Measurements from ENCODE around the gene FAM53B. TPM values are rescaled to one million over a fixed set of nuclear protein-coding genes. Genes with fewer than 3 reads are reported as not detected.
A peak's percentile ranks its signal among the peaks of the same experiment; 100 is the strongest.
"Not testable (repeated sequence)": the region's sequence is repeated elsewhere in the genome, so short reads cannot be mapped to it uniquely, and the experiment has no call there.

The FAM53B gene, protein sequence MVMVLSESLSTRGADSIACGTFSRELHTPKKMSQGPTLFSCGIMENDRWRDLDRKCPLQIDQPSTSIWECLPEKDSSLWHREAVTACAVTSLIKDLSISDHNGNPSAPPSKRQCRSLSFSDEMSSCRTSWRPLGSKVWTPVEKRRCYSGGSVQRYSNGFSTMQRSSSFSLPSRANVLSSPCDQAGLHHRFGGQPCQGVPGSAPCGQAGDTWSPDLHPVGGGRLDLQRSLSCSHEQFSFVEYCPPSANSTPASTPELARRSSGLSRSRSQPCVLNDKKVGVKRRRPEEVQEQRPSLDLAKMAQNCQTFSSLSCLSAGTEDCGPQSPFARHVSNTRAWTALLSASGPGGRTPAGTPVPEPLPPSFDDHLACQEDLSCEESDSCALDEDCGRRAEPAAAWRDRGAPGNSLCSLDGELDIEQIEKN
- 10 to 100 TPM; 68.5 to 69.2 TPM for total RNA-seq
- total RNA-seq = 82.0 to 96.7 reads per million in 2 donors

DNA sequence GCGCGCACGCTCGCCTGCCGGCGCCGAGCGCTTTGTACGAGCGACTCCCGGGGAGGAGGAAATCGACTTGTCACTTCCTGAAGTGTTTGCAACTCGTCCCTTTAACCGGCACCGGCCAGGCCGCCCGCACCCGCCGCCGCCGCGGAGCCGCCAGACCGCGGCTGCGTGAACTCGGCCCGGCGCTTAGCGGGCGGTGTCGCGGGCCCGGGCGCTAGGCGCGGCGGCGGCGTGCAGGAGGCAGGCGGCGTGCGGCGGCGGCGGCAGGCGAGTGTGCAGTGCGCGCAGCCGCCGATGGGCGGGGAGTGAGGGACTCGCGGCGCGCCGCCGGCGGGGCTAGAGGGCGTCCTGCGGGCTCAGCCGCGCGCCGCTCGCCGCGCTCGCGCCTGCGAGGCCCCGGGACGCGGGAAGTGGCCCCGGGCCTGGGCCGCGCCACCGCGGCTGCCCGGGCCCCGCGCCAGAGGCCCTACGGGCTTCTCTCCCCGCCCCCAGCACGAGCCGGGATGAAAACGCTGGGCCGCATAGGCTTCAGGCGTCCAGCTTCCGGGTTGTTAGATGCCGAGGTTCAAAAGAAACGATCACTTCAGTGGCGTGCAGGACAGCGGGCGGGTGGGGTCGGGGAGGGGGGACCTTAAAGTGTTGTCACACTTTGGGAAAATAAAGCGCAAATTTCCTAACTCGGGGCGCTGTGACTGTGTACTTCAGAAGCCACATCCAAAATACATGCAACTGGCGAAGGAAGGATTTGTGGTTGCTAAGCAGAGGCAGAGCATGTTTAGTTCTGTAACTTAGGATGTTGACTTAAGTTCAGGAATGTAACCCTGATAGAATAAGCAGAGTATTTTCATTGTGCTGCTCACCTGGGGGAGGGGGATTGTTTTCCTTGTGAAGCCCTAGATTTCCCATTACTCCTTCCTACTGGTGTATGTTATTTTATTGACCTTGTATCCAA, at the start of gene FAM53B:
FAM53B (minus strand) TSS at position 277 of the 949 bp plus-strand sequence. CDS start 37,665 bp downstream, outside the sequence.
- peaks cover 43% of the 10 kb centered on the region for H3K4me1 Mint-ChIP-seq
- peak within 1 kb of the TSS; percentile 98 for H3K4me3 Mint-ChIP-seq
- DNase-seq = peak; percentile 77 to 85 (median 79)
- H3K27me3 Mint-ChIP-seq = no peaks in the 10 kb centered on the region
- H3K27ac Mint-ChIP-seq = peak within 1 kb of the TSS; percentile 100
- ATAC-seq = peak; percentile 80
- no peaks in the 10 kb centered on the region for H3K9me3 ChIP-seq (ENCODE audit: control insufficient read depth, low read length, poor library complexity, severe bottlenecking)
- peaks cover 2% of the 10 kb centered on the region for H3K36me3 Mint-ChIP-seq (ENCODE audit: low read depth)

DNA sequence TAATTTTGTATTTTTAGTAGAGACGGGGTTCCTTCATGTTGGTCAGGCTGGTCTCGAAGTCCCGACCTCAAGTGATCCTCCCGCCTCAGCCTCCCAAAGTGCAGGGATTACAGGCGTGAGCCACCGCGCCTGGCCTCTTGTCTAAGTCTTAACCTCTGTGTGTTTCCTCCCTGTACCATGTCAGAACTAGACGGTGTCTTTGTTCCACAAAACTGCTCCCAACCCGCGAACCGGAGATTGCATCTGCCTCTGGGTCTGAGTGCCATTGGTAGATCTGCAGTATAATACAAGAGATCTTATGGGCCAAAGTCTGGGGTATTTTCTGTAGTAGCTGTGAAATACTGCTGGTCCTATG, 48.8 kb upstream of the FAM53B start:
- peaks cover 5% of the 10 kb centered on the region for H3K36me3 Mint-ChIP-seq (ENCODE audit: low read depth)
- ATAC-seq = no peak
- peak overlapping the region; percentile 97 for H3K4me3 Mint-ChIP-seq
- H3K27me3 Mint-ChIP-seq = peaks cover under 1% of the 10 kb centered on the region
- DNase-seq = no peak
- H3K9me3 ChIP-seq (ENCODE audit: control insufficient read depth, low read length, poor library complexity, severe bottlenecking) = no peaks in the 10 kb centered on the region
- H3K27ac Mint-ChIP-seq = peak overlapping the region; percentile 91
- peaks cover 13% of the 10 kb centered on the region for H3K4me1 Mint-ChIP-seq

DNA sequence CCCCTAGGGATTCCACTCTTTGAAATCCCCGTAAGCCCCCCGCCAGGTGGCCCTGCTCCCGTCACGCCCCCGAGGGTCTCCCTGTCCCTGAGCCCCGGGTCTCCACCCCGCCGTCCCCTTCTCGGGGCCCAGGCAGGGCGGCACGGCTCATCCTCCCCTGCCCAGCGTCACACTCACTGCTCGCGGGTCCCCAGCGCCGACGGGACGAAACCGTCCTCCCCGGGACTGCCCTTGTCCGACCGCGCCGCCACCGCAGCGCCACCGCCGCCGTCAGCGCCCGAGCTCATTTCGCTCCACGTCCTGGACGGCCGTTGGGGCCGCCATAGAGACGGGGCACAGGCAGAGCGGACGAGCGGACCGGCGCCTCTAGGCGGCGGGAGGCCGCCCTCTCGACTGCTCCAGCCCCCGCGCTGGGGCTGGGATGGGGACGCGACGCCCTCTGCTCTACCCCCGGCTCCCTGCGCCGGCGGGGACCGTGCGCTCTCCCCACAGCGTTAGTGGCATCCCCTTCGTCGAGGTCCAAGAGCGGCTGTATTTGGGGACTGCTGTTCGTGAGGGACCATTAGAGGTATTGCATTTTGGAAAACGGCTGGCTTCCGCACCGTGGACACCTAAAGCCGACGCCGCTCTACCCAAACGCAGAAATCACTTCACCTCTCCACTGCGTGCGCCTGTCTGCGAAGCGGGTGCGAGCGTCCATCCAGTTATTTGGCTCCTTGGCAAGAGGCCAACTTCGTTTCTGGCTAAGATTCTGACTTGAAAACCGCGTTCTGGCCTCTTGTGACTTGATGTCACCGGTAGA, 47.6 kb upstream of the FAM53B start, which contains the start of gene EEF1AKMT2:
EEF1AKMT2 (minus strand) TSS at position 341 of the 802 bp plus-strand sequence; CDS start at position 287, 54 bp downstream.
- H3K36me3 Mint-ChIP-seq (ENCODE audit: low read depth) = peaks cover 5% of the 10 kb centered on the region
- H3K4me1 Mint-ChIP-seq = peaks cover 13% of the 10 kb centered on the region
- no peaks in the 10 kb centered on the region for H3K27me3 Mint-ChIP-seq
- peak within 1 kb of the TSS; percentile 97 for H3K4me3 Mint-ChIP-seq
- DNase-seq (peak; percentile 70 to 74 (median 72)), ATAC-seq (peak; percentile 97)
- peak within 1 kb of the TSS; percentile 91 for H3K27ac Mint-ChIP-seq
- H3K9me3 ChIP-seq (ENCODE audit: control insufficient read depth, low read length, poor library complexity, severe bottlenecking) = no peaks in the 10 kb centered on the region

DNA sequence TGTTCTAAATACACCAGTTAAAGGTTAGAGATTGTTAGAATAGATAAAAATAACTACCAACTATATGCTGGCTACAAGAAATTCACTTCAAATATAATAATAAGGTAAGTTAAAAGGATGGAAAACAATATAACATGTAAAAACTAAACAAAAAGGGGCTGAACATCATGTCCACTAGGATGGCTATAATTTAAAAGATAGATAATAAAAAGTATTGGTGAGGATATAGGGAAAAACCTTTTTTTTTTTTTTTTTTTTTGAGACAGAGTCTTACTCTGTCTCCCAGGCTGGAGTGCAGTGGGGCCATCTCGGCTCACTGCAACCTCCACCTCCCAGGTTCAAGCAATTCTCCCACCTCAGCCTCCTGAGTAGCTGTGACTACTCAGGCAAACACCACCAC, 38.7 kb upstream of the FAM53B start:
- not testable (repeated sequence) for H3K4me3 Mint-ChIP-seq; H3K9me3 ChIP-seq (ENCODE audit: control insufficient read depth, low read length, poor library complexity, severe bottlenecking); H3K27ac Mint-ChIP-seq; ATAC-seq; DNase-seq; H3K4me1 Mint-ChIP-seq; H3K36me3 Mint-ChIP-seq (ENCODE audit: low read depth); H3K27me3 Mint-ChIP-seq

DNA sequence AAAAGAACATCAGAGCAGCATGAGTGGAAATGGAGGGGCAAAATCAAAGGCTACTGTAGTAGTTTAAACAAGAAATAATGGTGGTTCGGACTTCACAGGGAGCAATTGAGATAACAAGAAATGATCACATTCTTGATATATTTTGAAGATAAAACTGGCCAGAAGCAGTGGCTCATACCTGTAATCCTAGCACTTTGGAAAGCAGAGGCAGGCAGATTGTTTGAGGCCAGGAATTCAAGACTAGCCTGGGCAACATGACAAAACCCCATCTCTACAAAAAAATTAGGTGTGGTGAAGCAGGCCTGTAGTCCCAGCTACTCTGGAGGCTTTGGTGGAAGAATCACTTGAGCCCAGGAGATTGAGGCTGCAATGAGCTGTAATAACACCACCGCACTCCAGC, 24.6 kb upstream of the FAM53B start:
- H3K9me3 ChIP-seq (ENCODE audit: control insufficient read depth, low read length, poor library complexity, severe bottlenecking) = no peaks in the 10 kb centered on the region
- Mint-ChIP-seq H3K27me3 (no peaks in the 10 kb centered on the region), H3K27ac (no peak overlapping the region), H3K36me3 (ENCODE audit: low read depth) (peaks cover 5% of the 10 kb centered on the region), H3K4me3 (no peak overlapping the region), H3K4me1 (peaks cover 5% of the 10 kb centered on the region)
- DNase-seq (no peak), ATAC-seq (no peak)

DNA sequence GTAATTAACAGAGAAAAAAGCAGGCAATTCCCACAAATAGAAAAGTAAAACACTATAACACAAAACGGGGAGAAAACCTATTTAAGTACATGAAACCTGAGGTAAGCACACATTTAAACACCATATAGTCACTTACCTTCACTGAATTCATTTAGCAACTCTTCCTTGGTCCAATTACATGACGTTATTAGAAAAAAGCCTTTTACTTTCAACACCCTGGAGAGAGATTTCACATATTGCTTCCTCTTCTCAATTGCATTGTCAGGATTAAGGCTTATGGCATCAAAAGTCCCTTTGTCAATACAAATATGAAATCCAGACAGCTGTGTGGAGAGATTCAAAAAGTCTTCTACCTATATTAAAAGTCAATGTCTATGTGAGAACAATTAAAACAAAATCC, 21.1 kb upstream of the FAM53B start:
- Mint-ChIP-seq H3K36me3 (ENCODE audit: low read depth) (peaks cover 2% of the 10 kb centered on the region), H3K4me1 (peaks cover 5% of the 10 kb centered on the region), H3K27me3 (no peaks in the 10 kb centered on the region), H3K27ac (no peak overlapping the region), H3K4me3 (no peak overlapping the region)
- no peaks in the 10 kb centered on the region for H3K9me3 ChIP-seq (ENCODE audit: control insufficient read depth, low read length, poor library complexity, severe bottlenecking)
- no peak for DNase-seq
- ATAC-seq = no peak

DNA sequence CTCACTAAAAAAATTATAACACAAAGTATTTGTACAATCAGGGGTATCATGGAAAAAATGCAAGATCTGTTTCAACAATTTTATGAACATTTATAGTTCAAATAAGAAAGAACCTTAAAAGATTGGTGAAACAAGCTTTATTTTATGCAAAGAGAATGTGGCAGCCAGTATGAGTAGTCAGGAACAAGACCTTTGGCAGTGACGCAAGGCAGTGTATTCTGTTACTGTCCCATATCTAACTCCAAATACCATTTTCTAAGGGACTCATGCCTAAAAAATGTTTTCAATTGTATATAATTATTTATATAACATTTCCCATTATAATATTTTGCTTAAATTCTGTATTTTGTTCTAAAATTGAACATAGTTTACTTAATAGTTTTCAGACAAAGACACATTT, 19.1 kb upstream of the FAM53B start:
- Mint-ChIP-seq H3K4me1 (peaks cover 7% of the 10 kb centered on the region), H3K4me3 (no peak overlapping the region), H3K27ac (no peak overlapping the region), H3K27me3 (no peaks in the 10 kb centered on the region), H3K36me3 (ENCODE audit: low read depth) (peaks cover 2% of the 10 kb centered on the region)
- no peak for DNase-seq
- no peaks in the 10 kb centered on the region for H3K9me3 ChIP-seq (ENCODE audit: control insufficient read depth, low read length, poor library complexity, severe bottlenecking)
- no peak for ATAC-seq

DNA sequence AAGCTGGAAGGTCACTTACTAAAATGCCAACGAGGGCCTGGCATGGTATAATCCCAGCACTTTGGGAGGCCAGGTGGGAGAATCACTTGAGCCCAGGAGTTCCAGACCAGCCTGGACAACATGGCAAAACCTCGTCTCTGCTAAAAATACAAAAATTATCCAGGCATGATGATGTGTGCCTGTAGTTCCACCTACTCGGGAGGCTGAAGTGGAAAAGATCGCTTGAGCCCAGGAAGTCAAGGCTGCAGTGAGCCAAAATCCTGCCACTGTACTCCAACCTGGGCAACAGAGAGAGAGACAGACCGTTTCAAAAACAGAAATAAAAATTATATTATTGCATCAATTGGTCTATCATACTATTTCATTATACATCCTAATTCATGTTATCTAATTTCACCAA, 18.1 kb upstream of the FAM53B start:
- H3K4me1 Mint-ChIP-seq = peaks cover 4% of the 10 kb centered on the region
- H3K27ac Mint-ChIP-seq = no peak overlapping the region
- no peaks in the 10 kb centered on the region for H3K27me3 Mint-ChIP-seq
- no peak overlapping the region for H3K4me3 Mint-ChIP-seq
- DNase-seq (no peak), ATAC-seq (no peak)
- no peaks in the 10 kb centered on the region for H3K36me3 Mint-ChIP-seq (ENCODE audit: low read depth)
- H3K9me3 ChIP-seq (ENCODE audit: control insufficient read depth, low read length, poor library complexity, severe bottlenecking) = no peaks in the 10 kb centered on the region

DNA sequence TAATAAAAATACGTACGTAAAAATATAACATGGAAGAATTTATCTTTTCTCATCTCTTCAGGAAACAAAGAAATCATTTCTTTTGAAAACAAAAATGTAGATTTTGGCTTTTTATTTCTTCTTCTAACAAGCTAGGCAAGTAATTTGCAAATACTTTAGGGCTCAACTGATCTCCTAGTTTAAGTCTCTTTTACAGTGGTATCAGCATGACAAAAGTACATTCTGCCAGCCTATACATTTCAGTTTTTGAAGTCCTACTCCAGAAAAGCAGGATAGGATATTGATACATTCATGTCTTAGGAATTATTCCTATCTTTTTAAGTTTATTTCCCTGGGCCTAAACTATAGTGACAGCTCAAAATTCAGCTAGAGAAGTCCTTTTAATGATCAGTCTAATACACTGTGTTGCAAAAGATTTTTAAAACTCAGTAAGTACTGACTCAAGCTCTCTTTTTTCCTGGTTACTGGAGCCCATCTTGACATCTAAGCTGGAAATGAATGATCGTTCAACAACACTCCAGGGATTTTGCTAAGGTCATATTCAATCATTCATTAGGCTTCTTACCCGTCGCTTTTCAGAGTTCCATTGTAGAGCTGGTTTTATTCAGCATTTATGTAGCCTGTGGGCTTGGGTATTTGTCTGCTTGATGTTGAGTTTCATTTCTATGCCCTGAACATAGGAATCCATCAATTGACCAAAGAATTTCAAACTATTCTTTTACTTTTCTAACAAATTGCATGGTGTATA, 12.2 kb upstream of the FAM53B start:
- no peaks in the 10 kb centered on the region for H3K9me3 ChIP-seq (ENCODE audit: control insufficient read depth, low read length, poor library complexity, severe bottlenecking)
- H3K36me3 Mint-ChIP-seq (ENCODE audit: low read depth) = no peaks in the 10 kb centered on the region

DNA sequence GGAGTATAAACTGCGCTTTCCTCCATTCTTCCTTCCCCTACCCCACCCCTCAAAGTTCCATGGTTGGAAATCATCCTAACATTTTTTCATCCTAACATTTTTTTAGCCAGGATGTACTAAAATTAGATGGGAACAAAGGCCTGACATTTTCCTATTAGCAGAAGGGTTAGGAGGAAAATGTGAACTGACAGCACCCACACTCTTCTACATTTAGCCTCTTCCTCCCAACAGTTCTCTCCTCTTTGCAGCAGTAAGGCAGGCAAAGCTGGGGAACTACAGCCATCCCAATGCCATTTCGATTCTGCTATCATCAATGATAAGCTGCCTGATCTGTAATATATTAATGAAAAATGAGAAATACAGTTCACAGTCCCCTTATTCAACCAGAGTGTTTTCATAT, 11.4 kb upstream of the FAM53B start:
- Mint-ChIP-seq H3K27me3 (no peaks in the 10 kb centered on the region), H3K27ac (no peak overlapping the region), H3K4me1 (peaks cover 2% of the 10 kb centered on the region), H3K36me3 (ENCODE audit: low read depth) (no peaks in the 10 kb centered on the region), H3K4me3 (no peak overlapping the region)
- H3K9me3 ChIP-seq (ENCODE audit: control insufficient read depth, low read length, poor library complexity, severe bottlenecking) = no peaks in the 10 kb centered on the region
- DNase-seq (no peak), ATAC-seq (no peak)

More for the DNA sequence above, 12.2 kb upstream of the FAM53B start:
- Mint-ChIP-seq H3K27ac (no peak overlapping the region), H3K4me3 (no peak overlapping the region), H3K4me1 (peaks cover 2% of the 10 kb centered on the region), H3K27me3 (no peaks in the 10 kb centered on the region)
- ATAC-seq = no peak
- DNase-seq = no peak

DNA sequence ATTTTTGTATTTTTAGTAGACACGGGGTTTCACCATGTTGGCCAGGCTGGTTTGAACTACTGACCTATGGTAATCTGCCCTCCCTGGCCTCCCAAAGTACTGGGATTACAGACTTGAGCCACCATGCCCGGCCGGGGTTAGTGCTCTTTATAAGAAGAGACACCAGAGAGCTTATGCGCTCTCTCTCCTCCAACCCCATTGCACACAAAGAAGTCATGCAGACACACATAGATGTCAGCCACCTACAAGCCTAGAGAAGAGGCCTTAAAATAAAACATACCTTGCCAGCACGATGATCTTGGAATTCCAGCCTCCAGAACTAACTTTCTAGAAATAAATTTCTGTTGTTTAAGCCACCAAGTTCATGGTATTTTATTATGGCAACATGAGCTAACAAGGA, 10.0 kb upstream of the FAM53B start:
- DNase-seq = no peak
- H3K27ac Mint-ChIP-seq = no peak overlapping the region
- ATAC-seq = no peak
- H3K4me3 Mint-ChIP-seq = no peak overlapping the region
- H3K36me3 Mint-ChIP-seq (ENCODE audit: low read depth) = no peaks in the 10 kb centered on the region
- H3K4me1 Mint-ChIP-seq = peaks cover 5% of the 10 kb centered on the region
- no peaks in the 10 kb centered on the region for H3K9me3 ChIP-seq (ENCODE audit: control insufficient read depth, low read length, poor library complexity, severe bottlenecking)
- H3K27me3 Mint-ChIP-seq = no peaks in the 10 kb centered on the region

DNA sequence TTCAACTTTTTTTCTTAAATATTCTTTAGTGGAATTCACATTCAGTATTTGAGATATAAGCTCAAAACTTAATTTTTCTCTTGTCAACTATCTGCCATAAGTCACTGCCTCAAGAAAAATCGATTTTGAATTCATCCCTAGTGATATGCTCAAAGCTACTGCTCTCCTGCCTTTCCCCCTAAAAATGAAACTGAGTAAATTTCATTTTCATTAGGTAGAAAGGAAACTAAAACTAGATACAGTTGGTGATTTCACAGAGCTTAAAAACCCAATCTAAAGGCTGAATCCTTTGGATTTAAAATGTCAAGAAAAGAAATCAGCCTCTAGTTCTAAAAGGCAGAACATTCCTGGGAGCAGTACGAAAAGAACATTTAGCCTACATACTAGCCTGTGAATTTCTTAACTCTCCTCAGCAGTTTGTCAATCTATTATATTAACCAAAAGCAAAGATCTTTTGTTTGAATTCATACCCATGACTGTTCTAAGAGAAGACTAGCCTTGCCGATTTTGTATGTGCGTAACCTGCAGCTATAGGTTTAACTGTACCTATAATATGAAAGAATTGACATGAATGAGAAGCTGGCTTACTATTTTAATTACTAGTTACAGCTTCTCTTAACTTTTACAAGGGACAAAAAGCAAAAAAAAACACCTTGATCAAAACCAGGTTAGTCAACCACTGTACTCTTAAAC, 4.9 kb upstream of the FAM53B start:
- Mint-ChIP-seq H3K27me3 (no peaks in the 10 kb centered on the region), H3K36me3 (ENCODE audit: low read depth) (no peaks in the 10 kb centered on the region), H3K4me1 (peaks cover 13% of the 10 kb centered on the region), H3K27ac (peak overlapping the region; percentile 51), H3K4me3 (no peak overlapping the region)
- DNase-seq = no peak
- no peaks in the 10 kb centered on the region for H3K9me3 ChIP-seq (ENCODE audit: control insufficient read depth, low read length, poor library complexity, severe bottlenecking)
- no peak for ATAC-seq
